Heart left ventricle (tissue), 16 donors: ENCODE results near the gene MTMR1. TPM values are rescaled to one million over a fixed set of nuclear protein-coding genes. Genes with fewer than 3 reads are reported as not detected.

Experiments
- ATAC-seq, 4 donors: fragments of 200-7000 bp; cut with Tn5 transposase; one replicate each; pipeline ENCODE4 v1.9.1; 2020 to 2022; ENCODE audit warnings: moderate library complexity in 4 of 4, mild to moderate bottlenecking in 3 of 4, moderate number of reproducible peaks in 1 of 4
- DNase-seq, 5 donors: peaks; one replicate each; pipeline ENCODE4 v3.0.0-alpha.2; 2020
- H3K27ac ChIP-seq, 12 donors: fragments of 200-600 bp; sonication (generic) in 4 of 12; one replicate each; pipeline versions ENCODE4 v1.5.0 to v1.8.0; 2016 to 2022; ENCODE audit warnings: mild to moderate bottlenecking in 2 of 12
- H3K27me3 ChIP-seq, 9 donors: fragments of 200-600 bp; sonication (generic) in 2 of 9; one replicate each; pipeline versions ENCODE4 v1.5.1 to v1.8.0; 2016 to 2022; ENCODE audit warnings: mild to moderate bottlenecking in 3 of 9
- H3K36me3 ChIP-seq, 9 donors: fragments of 200-600 bp; sonication (generic) in 2 of 9; one replicate each; pipeline versions ENCODE4 v1.5.0 to v1.8.0; 2018 to 2022; ENCODE audit warnings: mild to moderate bottlenecking in 2 of 9
- H3K4me1 ChIP-seq, 12 donors: fragments of 200-600 bp; sonication (generic) in 4 of 12; one replicate each; pipeline versions ENCODE4 v1.5.0 to v1.8.0; 2016 to 2022; ENCODE audit warnings: mild to moderate bottlenecking in 3 of 12
- H3K4me3 ChIP-seq, 12 donors: fragments of 200-600 bp; sonication (generic) in 4 of 12; one replicate each; pipeline versions ENCODE4 v1.5.0 to v1.8.0; 2017 to 2022; ENCODE audit warnings: mild to moderate bottlenecking in 9 of 12, moderate library complexity in 4 of 12
- H3K9me3 ChIP-seq, 12 donors: fragments of 200-600 bp; sonication (generic) in 4 of 12; one replicate each; pipeline versions ENCODE4 v1.5.0 to v1.8.0; 2016 to 2022; ENCODE audit warnings: mild to moderate bottlenecking in 1 of 12
- CTCF ChIP-seq, 12 donors: fragments of 200-600 bp; sonication (generic) in 4 of 12; IDR thresholded peaks; one replicate each; pipeline versions ENCODE4 v1.5.0 to v1.8.0; 2018 to 2022; ENCODE audit warnings: antibody characterized with exemption in 12 of 12, mild to moderate bottlenecking in 5 of 12
- POLR2A ChIP-seq, 2 donors: fragments of 450-650 bp; IDR thresholded peaks; one replicate each; pipeline ENCODE4 v1.6.1; 2017; ENCODE audit warnings: antibody characterized with exemption in 2 of 2, mild to moderate bottlenecking in 2 of 2, moderate library complexity in 2 of 2
- WGBS, 4 donors: extraction: QIAGEN DNeasy Blood & Tissue Kit in 2 of 4; methylation state at CpG; one replicate each; pipeline versions ENCODE4 v1.1.5 to v1.1.7; 2013 to 2018; 5-methylcytosine and 5-hydroxymethylcytosine counted together
- intact Hi-C, 10 donors: fragments of 100-400 bp; cut with DNase I; formaldehyde crosslinking; loops; one replicate each; pipeline versions ENCODE4 v1.11.1 to v1.14.2; 2022
- polyA plus RNA-seq, 2 donors: library from polyadenylated mRNA; stranded (reverse); fragments of 200-250 nt; gene quantifications; one replicate each; pipeline ENCODE4 v1.2.3, GENCODE V29; 2013
- total RNA-seq, 9 donors: library from RNA; depleted of rRNA in 2 of 9; stranded (reverse); fragments of >200 nt in 2 of 9; fragmentation: NEBNext Ultra II Directional in 3 of 9; extraction: Animal tissue kit (Norgen Biotek cat#: 25700) in 3 of 9; gene quantifications; one replicate each; pipeline versions ENCODE4 v1.1.0 to v1.2.4, GENCODE V29; 2016 to 2023
- donor health status: ischemic (EF 13 %, LVEDD 7.1; RV severe dilation, severe dysfunction).
- donor health status: healthy with polysubstance abuse.
- donor health status: DM: no; HTN: yes; CAD: no.
- donor health status: DM: no; HTN: no; CAD: no.
- donor health status: ischemic (EF 25% LVEDD 6.9; RV normal size, moderate dysfunction).
- donor health status: ischemic (EF 25% LVEDD 5.7; RV mildly dilated, moderate dysfunction).
- donor health status: healthy.
- donor health status: DM: yes; HTN: yes; CAD: no.
- donor health status: ischemic (EF 35%, LVEDD 5.7; RV mildly dilated, moderate dysfunction).
- donor health status: nonischemic (EF 11% LVEDD 7.7; RV severe dilation, severe dysfunction).
- donor health status: DM: yes; HTN: yes; CAD: no.
- donor health status: PGD.
- donor health status: ischemic (EF 29% LVEDD 5.4; RV normal size, mild dysfunction).
- donor health status: nonischemic (EF 23%, LVEDD 6.1; RV moderate dilation, normal function).

Gene MTMR1
- total and polyA plus RNA-seq, 11 donors: 5.1 to 59.7 (median 21.0) TPM

- DNase-seq (no peak), ATAC-seq (no peak)
- H3K9me3 ChIP-seq: no peaks in the 10 kb centered on the region
- no peaks in the 10 kb centered on the region for H3K27me3 ChIP-seq
- H3K4me3 ChIP-seq: no peak overlapping the region
- 87 to 99% (median 93%) methylated on average over 4 of the region's 4 CpGs for WGBS, 4 donors
- H3K4me1 ChIP-seq: no peaks in the 10 kb centered on the region
- TF ChIP-seq CTCF (IDR thresholded peaks at IDR 0.05) (no peak), POLR2A (IDR thresholded peaks at IDR 0.05) (no peak)
- intact Hi-C loops: no loop called here
- no peak overlapping the region for H3K27ac ChIP-seq
- H3K36me3 ChIP-seq: peaks cover 0 to 38% (median 6%) of the 10 kb centered on the region in 9 donors
Measured at GRCh38 chrX:150753968-150754367, 60.8 kb downstream of the MTMR1 start.

- 82 to 97% (median 94%) methylated on average over 5 of the region's 5 CpGs for WGBS, 4 donors
- intact Hi-C loops: no loop called here
Measured at GRCh38 chrX:150757371-150757770, 64.2 kb downstream of the MTMR1 start.

GRCh38 chrX:150759568-150760416 is 66.6 kb downstream of the MTMR1 start:
- no peaks in the 10 kb centered on the region for H3K27me3 ChIP-seq
- H3K27ac ChIP-seq: no peak overlapping the region
- ATAC-seq (no peak), DNase-seq (no peak)
- peaks cover 0 to 19% (median 0%) of the 10 kb centered on the region in 9 donors for H3K36me3 ChIP-seq
- intact Hi-C loops: no loop called here
- TF ChIP-seq POLR2A (IDR thresholded peaks at IDR 0.05) (no peak), CTCF (IDR thresholded peaks at IDR 0.05) (no peak)
- H3K4me1 ChIP-seq: no peaks in the 10 kb centered on the region
- 79 to 94% (median 89%) methylated on average over 19 to 22 of the region's 22 CpGs for WGBS, 4 donors
- no peak overlapping the region for H3K4me3 ChIP-seq
- no peaks in the 10 kb centered on the region for H3K9me3 ChIP-seq

More at GRCh38 chrX:150757371-150757770, 64.2 kb downstream of the MTMR1 start:
- no peaks in the 10 kb centered on the region for H3K4me1 ChIP-seq
- no peaks in the 10 kb centered on the region for H3K9me3 ChIP-seq
- TF ChIP-seq POLR2A (IDR thresholded peaks at IDR 0.05) (no peak), CTCF (IDR thresholded peaks at IDR 0.05) (no peak)
- no peak for ATAC-seq
- DNase-seq: no peak
- H3K27me3 ChIP-seq: no peaks in the 10 kb centered on the region
- H3K27ac ChIP-seq: no peak overlapping the region
- no peak overlapping the region for H3K4me3 ChIP-seq
- peaks cover 0 to 30% (median 0%) of the 10 kb centered on the region in 9 donors for H3K36me3 ChIP-seq

GRCh38 chrX:150761176-150761818 is 68.1 kb downstream of the MTMR1 start:
- no peak overlapping the region for H3K27ac ChIP-seq
- H3K4me3 ChIP-seq: no peak overlapping the region
- intact Hi-C loops: no loop called here
- no peak for TF ChIP-seq POLR2A (IDR thresholded peaks at IDR 0.05)
- TF ChIP-seq CTCF (IDR thresholded peaks at IDR 0.05): no peak
- H3K27me3 ChIP-seq: no peaks in the 10 kb centered on the region
- peaks cover 0 to 17% (median 0%) of the 10 kb centered on the region in 9 donors for H3K36me3 ChIP-seq
- H3K9me3 ChIP-seq: no peaks in the 10 kb centered on the region
- 57 to 76% (median 68%) methylated on average over 5 to 7 of the region's 7 CpGs for WGBS, 4 donors
- no peaks in the 10 kb centered on the region for H3K4me1 ChIP-seq
- ATAC-seq (peak in 1 of 4 donors; percentile 9), DNase-seq (no peak)
